GM21447 (cell line): ENCODE results near the gene ARHGEF25.
"Not testable (repeated sequence)": the region's sequence is repeated elsewhere in the genome, so short reads cannot be mapped to it uniquely, and the experiment has no call there.

Experiments used
- ATAC-seq: cut with Tn5 transposase; IDR thresholded peaks from one replicate; pipeline ENCODE4 v1.9.1; 2021; ENCODE audit not compliant: unreplicated experiment

ARHGEF25 gene

DNA sequence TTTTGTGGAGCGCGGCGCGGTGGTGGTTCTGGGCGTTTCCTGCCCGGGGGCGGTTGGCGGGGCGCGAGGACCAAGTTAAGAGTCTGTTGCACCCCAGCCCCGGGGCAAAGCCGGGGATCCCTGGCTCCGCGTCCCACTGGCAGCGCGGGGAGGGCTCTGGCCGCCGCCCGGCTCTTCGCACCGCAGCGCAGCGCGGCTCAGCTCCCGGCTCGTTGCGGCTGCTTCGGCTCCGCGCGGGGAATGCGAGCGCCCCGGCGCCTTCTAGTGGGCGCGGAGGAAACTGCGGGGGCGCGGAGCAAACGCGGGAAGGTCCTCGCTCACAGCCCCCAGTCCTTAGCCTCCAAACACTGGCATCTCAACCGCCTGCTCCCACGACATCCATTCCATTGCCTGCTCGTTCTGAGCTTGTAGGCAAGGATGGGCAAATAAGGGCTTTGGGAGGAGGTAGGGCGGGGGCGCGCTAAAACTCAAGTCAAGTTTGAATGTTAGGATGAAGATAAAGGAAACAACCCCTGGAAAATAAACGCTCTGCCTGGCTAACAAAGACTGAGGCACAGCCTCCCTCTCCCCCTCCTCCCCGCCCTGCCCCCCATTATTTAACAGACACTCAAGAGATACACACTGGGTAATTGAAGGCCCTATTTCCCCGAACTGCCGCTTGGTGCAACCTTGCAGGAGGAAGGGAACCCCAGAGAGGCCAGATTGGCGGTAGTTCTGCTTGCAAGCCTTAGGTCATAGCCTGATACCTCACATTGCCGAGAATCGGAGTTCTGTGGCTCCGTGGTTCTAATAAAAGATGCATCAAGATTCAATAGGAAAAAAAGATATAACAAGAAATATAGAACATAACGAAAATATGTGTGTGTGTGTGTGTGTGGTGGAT, 22.0 kb downstream of the ARHGEF25 start, which contains the start of gene B4GALNT1:
Gene B4GALNT1 (minus strand): TSS at position 244 of the 883 bp plus-strand sequence. CDS start 1,069 bp downstream, outside the sequence.
- ATAC-seq, result no peak

DNA sequence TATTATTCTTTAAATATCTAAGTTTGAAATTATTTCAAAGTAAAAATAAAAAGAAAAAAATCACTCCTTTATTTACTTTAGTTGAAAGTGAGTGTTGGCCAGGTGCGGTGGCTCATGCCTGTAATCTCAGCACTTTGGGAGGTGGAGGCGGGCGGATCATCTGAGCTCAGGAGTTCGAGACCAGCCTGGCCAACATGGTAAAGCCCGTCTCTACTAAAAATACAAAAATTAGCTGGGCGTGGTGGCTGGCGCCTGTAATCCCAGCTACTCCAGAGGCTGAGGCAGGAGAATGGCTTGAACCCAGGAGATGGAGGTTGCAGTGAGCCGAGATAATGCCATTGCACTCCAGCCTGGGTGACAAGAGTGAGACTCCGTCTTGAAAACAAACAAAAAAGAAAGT, 25.5 kb downstream of the ARHGEF25 start:
- ATAC-seq, result not testable (repeated sequence)

DNA sequence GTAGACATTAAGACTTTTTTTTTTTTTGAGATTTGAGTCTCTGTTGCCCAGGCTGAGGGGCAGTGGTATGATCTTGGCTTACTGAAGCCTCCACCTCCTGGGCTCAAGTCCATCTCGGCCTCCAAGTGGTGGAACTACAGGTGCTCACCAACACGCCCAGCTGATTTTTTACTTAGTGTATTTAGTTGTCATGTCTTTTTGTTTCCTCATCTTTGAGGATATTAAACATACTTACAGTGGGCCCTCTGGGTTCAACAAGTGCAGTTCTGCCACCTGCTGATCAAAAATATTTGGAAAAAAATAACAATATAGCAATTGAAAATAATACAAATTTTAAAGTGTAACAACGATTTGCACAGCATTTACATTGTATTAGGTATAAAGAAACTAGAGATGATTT, 26.1 kb downstream of the ARHGEF25 start:
- ATAC-seq, result no peak

DNA sequence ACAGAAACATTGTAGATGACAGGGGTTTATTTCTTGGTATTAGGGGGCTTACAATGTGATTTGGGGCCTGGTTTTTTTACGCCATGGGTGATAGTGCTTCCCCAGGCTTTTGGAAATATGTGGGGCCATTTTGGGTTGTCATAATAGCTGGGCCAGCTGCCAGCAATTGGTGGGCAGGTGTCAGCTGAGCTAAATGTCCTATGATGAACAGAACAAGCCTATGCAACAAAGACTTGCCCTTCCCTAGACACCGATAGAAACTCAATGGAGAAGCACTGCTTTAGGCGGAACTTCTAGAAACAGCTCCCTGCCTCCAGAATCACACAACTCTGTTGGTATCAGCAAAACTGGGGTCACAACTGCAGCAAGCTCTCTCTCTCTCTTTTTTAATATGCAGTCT, 26.9 kb downstream of the ARHGEF25 start:
- ATAC-seq, result no peak

- ATAC-seq, result no peak
Observed at GRCh38 chr12:57640175-57641042, 29.2 kb downstream of the ARHGEF25 start.

- ATAC-seq, result no peak
Observed at GRCh38 chr12:57641699-57642442, 30.6 kb downstream of the ARHGEF25 start.

- ATAC-seq, result not testable (repeated sequence)
Observed at GRCh38 chr12:57645990-57646658, 34.9 kb downstream of the ARHGEF25 start.

- not testable (repeated sequence) for ATAC-seq
Observed at GRCh38 chr12:57646659-57647049, 35.4 kb downstream of the ARHGEF25 start.

DNA sequence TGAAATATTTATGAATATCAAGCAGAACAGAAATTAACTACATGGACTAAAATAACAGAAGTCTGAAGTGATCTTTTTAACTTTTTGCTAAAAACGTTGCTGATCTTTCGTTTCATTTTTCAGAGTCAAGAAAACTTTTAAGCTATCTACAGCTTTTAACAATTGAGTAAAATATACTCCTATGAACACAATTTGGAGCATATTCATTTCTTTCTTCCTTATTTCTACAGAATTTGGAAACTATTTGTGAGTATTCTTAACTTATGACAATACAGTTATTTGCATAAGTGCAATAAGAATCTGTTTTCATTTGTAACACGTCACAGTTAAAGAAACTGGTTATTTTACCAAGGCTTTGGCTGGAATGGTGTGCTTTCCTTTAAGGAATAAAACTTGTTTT, 42.8 kb downstream of the ARHGEF25 start:
- ATAC-seq, result no peak

GRCh38 chr12:57655541-57656240, 44.5 kb downstream of the ARHGEF25 start:
- ATAC-seq, result no peak

DNA sequence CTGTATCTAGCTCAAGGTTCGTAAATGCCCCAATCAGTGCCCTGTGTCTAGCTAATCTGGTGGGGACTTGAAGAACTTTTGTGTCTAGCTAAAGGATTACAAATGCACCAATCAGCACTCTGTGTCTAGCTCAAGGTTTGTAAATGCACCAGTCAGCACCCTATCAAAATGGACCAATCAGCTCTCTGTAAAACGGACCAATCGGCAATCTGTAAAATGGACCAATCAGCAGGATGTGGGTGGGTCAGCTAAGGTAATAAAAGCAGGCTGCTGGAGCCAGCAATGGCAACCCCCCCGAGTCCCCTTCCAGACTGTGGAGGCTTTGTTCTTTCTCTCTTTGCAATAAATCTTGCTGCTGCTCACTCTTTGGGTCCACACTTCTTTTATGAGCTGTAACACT, 45.2 kb downstream of the ARHGEF25 start:
- ATAC-seq, result not testable (repeated sequence)

GRCh38 chr12:57657744-57658143, 46.5 kb downstream of the ARHGEF25 start:
- ATAC-seq, result no peak

GRCh38 chr12:57658890-57659289, 47.7 kb downstream of the ARHGEF25 start:
- no peak for ATAC-seq

DNA sequence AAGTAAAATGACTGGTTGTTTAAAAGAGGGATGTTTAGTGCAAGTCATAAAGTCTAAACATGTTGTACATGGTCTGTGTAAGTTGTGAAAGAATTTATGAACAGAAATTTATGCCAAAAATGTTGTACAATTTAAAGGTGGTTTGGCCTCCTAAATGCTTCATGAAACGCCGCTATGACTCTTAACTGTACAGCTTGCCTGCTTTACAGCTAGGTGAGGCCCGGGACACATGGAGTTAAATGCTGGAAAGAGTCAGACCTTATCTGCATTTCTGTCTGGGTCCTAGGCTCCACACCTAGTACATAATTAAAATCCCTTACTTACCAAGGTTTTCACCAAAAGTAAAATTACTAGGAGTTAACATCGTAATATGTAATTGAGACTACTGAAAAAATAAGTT, 50.1 kb downstream of the ARHGEF25 start:
- ATAC-seq, result no peak

DNA sequence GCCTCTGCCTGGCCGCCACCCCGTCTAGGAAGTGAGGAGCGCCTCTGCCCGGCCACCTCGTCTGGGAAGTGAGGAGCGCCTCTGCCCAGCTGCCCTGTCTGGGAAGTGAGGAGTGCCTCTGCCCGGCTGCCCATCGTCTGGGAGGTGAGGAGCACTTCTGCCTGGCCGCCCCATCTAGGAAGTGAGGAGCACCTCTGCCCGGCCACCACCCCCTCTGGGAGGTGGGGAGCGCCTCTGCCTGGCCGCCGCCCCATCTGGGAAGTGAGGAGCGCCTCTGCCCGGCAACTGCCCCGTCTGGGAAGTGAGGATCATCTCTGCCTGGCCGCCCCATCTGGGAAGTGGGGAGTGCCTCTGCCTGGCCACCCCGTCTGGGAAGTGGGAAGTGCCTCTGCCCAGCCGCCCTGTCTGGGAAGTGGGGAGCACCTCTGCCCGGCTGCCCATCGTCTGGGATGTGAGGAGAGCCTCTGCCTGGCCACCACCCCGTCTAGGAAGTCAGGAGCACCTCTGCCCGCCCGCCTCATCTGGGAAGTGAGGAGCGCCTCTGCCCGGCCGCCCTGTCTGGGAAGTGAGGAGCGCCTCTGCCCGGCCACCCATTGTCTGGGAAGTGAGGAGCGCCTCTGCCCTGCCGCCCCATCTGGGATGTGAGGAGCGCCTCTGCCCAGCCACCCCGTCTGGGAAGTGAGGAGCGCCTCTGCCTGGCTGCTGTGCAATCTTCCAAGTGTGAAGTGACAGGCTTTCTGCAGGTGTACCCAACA, 54.0 kb downstream of the ARHGEF25 start:
- ATAC-seq, result not testable (repeated sequence)
